ENCODE data around the gene SRP68. TPM values are rescaled to one million over a fixed set of nuclear protein-coding genes. Genes with fewer than 3 reads are reported as not detected.

SRP68 gene
- polyA plus RNA-seq, 1 experiment, result 101 TPM

- Histone ChIP-seq H3K27me3 (ENCODE audit: control insufficient read depth, insufficient read depth, low read length) (no peaks in the 10 kb centered on the region), H3K4me3 (ENCODE audit: low read depth, low read length) (no peak overlapping the region), H3K9me3 (ENCODE audit: control insufficient read depth, insufficient read depth, low read length) (peaks cover 6% of the 10 kb centered on the region; the same call in 1 of the 2 replicates), H3K27ac (ENCODE audit: low read depth, low read length) (no peak overlapping the region)
- no peak for TF ChIP-seq CTCF (IDR thresholded peaks at IDR 0.05; ENCODE audit: low read depth, low read length)
- ChIA-PET CTCF (interaction anchor here (0.5 kb wide), 1 partner anchor 518 kb away, joined by 3 read pairs; no protein-coding TSS in a partner anchor), POLR2A (no interaction called here)
- DNase-seq (ENCODE audit: low read depth, low spot score), result no peak
These were observed 37.6 kb downstream of the SRP68 start for GRCh38 chr17:76034428-76035350.

- H3K4me3 ChIP-seq (ENCODE audit: low read depth, low read length), result no peak overlapping the region
- ChIA-PET CTCF (interaction anchor here (1.3 kb wide), 1 partner anchor 31 kb away, joined by 4 read pairs; no protein-coding TSS in a partner anchor), POLR2A (interaction anchor here (0.7 kb wide), 1 partner anchor 351 kb away, joined by 4 read pairs; no protein-coding TSS in a partner anchor)
- TF ChIP-seq CTCF (IDR thresholded peaks at IDR 0.05; ENCODE audit: low read depth, low read length), result no peak
- H3K9me3 ChIP-seq (ENCODE audit: control insufficient read depth, insufficient read depth, low read length), result peaks cover 6% of the 10 kb centered on the region; the same call in 1 of the 2 replicates
- no peak for DNase-seq (ENCODE audit: low read depth, low spot score)
- H3K27ac ChIP-seq (ENCODE audit: low read depth, low read length), result no peak overlapping the region
- no peaks in the 10 kb centered on the region for H3K27me3 ChIP-seq (ENCODE audit: control insufficient read depth, insufficient read depth, low read length)
These were observed 39.2 kb downstream of the SRP68 start for GRCh38 chr17:76033139-76033538.

GRCh38 chr17:76032780-76033108, 39.6 kb downstream of the SRP68 start:
- TF ChIP-seq CTCF (IDR thresholded peaks at IDR 0.05; ENCODE audit: low read depth, low read length), result no peak
- Histone ChIP-seq H3K27me3 (ENCODE audit: control insufficient read depth, insufficient read depth, low read length) (no peaks in the 10 kb centered on the region), H3K4me3 (ENCODE audit: low read depth, low read length) (no peak overlapping the region), H3K27ac (ENCODE audit: low read depth, low read length) (no peak overlapping the region), H3K9me3 (ENCODE audit: control insufficient read depth, insufficient read depth, low read length) (peaks cover 6% of the 10 kb centered on the region; the same call in 1 of the 2 replicates)
- POLR2A ChIA-PET, result interaction anchor here (0.8 kb wide), 1 partner anchor 14 kb away, joined by 5 read pairs; no protein-coding TSS in a partner anchor
- CTCF ChIA-PET, result interaction anchor here (1.3 to 1.7 kb wide), 2 partner anchors 19 to 30 kb away, joined by 4 to 8 read pairs; no protein-coding TSS in a partner anchor
- DNase-seq (ENCODE audit: low read depth, low spot score), result no peak

DNA sequence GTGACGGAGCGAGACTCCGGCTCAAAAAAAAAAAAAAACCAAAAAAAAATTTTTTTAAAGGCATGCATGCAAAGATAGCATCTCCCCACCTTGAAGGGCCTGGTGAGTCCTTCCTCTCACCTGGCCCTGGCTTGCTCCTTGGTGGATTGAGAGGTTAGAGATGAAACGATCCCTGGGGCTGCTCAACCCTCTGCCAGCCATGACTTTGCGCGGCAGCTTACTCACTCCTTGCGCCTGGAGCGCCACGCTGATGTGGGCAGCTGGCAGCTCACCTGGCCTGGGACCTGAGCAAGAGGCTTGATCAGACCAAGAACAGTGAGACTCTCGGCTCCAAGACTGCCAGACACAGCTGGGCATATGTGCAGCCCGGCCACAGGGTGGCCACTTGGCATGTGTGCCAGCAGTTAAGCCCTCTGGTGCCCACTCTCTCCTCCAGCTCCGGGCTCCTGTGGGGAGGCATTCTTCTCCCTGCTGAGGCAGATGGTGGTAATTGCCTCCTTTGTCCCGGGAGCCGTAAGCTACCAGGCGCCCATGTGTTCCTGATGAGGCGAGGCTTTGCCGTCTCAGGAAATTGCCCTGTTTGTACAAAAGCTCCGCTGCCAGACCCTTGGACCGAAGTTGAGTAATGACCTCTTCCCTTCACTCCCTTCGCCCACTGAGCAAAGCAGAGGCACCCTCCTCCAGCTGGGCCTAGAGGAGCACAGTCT, 40.1 kb downstream of the SRP68 start:
- POLR2A ChIA-PET, result interaction anchor here (0.8 kb wide), 1 partner anchor 14 kb away, joined by 5 read pairs; no protein-coding TSS in a partner anchor
- Histone ChIP-seq H3K9me3 (ENCODE audit: control insufficient read depth, insufficient read depth, low read length) (peaks cover 6% of the 10 kb centered on the region; the same call in 1 of the 2 replicates), H3K27ac (ENCODE audit: low read depth, low read length) (no peak overlapping the region), H3K4me3 (ENCODE audit: low read depth, low read length) (no peak overlapping the region), H3K27me3 (ENCODE audit: control insufficient read depth, insufficient read depth, low read length) (no peaks in the 10 kb centered on the region)
- no peak for TF ChIP-seq CTCF (IDR thresholded peaks at IDR 0.05; ENCODE audit: low read depth, low read length)
- CTCF ChIA-PET, result interaction anchor here (1.7 kb wide), 1 partner anchor 18 kb away, joined by 8 read pairs; no protein-coding TSS in a partner anchor
- DNase-seq (ENCODE audit: low read depth, low spot score), result no peak
